HepG2 (cell line): ENCODE measurements around the gene LRRC45. TPM values are rescaled to one million over a fixed set of nuclear protein-coding genes. Genes with fewer than 3 reads are reported as not detected.

Source experiments
- ATM ChIP-seq: fragments of 450-650 bp; IDR thresholded peaks from 2 replicates; pipeline ENCODE4 v1.7.1; 2017; ENCODE audit warnings: mild to moderate bottlenecking, borderline replicate concordance
- EEA1 ChIP-seq: sonication (generic); formaldehyde crosslinking; IDR thresholded peaks from 2 replicates; pipeline ENCODE4 v1.5.1; 2020; ENCODE audit warnings: mild to moderate bottlenecking, missing genetic modification reagents, borderline replicate concordance
- KDM4B ChIP-seq: sonication (generic); formaldehyde crosslinking; IDR thresholded peaks from 2 replicates; pipeline ENCODE4 v1.4.0; 2020; ENCODE audit warnings: missing genetic modification reagents
- MTA1 ChIP-seq: sonication (generic); formaldehyde crosslinking; IDR thresholded peaks from 2 replicates; pipeline ENCODE4 v1.4.0; 2020; ENCODE audit warnings: missing genetic modification reagents, mild to moderate bottlenecking, borderline replicate concordance
- MYC ChIP-seq: sonication (generic); formaldehyde crosslinking; IDR thresholded peaks from 2 replicates; pipeline ENCODE4 v1.9.0; 2021; ENCODE audit warnings: missing genetic modification reagents, borderline replicate concordance
- NCOR1 ChIP-seq: fragments of 200-600 bp; sonication (generic); IDR thresholded peaks from 2 replicates; pipeline ENCODE4 v1.7.0; 2017; ENCODE audit warnings: antibody characterized with exemption, low read length, borderline replicate concordance
- NR3C1 ChIP-seq: sonication (generic); formaldehyde crosslinking; IDR thresholded peaks from 2 replicates; pipeline ENCODE4 v1.4.0; 2020; ENCODE audit warnings: missing genetic modification reagents
- PAX8 ChIP-seq: sonication (generic); formaldehyde crosslinking; IDR thresholded peaks from 2 replicates; pipeline ENCODE4 v1.8.0; 2022; ENCODE audit warnings: mild to moderate bottlenecking, missing genetic modification reagents, borderline replicate concordance
- RELA ChIP-seq: sonication (generic); formaldehyde crosslinking; IDR thresholded peaks from 2 replicates; pipeline ENCODE4 v1.4.0; 2020; ENCODE audit warnings: missing genetic modification reagents
- SIN3A ChIP-seq: IDR thresholded peaks from 2 replicates; pipeline ENCODE4 v1.6.1; 2011; ENCODE audit warnings: low read depth, mild to moderate bottlenecking, control low read depth, low read length, borderline replicate concordance
- SMAD9 ChIP-seq: sonication (generic); formaldehyde crosslinking; IDR thresholded peaks from 2 replicates; pipeline ENCODE4 v1.5.1; 2020; ENCODE audit warnings: mild to moderate bottlenecking, missing genetic modification reagents
- SP1 ChIP-seq, 2 experiments: fragments of 450-650 bp in 1 of 2; sonication (generic) in 1 of 2; formaldehyde crosslinking in 1 of 2; IDR thresholded peaks; 2 replicates each; pipeline versions ENCODE4 v1.4.0 to v1.6.1; 2016 to 2020; ENCODE audit warnings: missing genetic modification reagents in 1 of 2
- SP4 ChIP-seq: sonication (generic); formaldehyde crosslinking; IDR thresholded peaks from 2 replicates; pipeline ENCODE4 v1.8.1; 2023; ENCODE audit warnings: mild to moderate bottlenecking, missing genetic modification reagents
- TOE1 ChIP-seq: sonication (generic); formaldehyde crosslinking; IDR thresholded peaks from 2 replicates; pipeline ENCODE4 v1.4.0; 2020; ENCODE audit warnings: mild to moderate bottlenecking, missing genetic modification reagents
- ZBTB38 ChIP-seq: sonication (generic); formaldehyde crosslinking; IDR thresholded peaks from 2 replicates; pipeline ENCODE4 v1.5.1; 2020; ENCODE audit warnings: mild to moderate bottlenecking, missing genetic modification reagents
- ZNF101 ChIP-seq: sonication (generic); formaldehyde crosslinking; IDR thresholded peaks from 2 replicates; pipeline ENCODE4 v1.4.0; 2020; ENCODE audit warnings: mild to moderate bottlenecking, low read depth, missing genetic modification reagents, borderline replicate concordance
- ZNF207 ChIP-seq: fragments of 450-650 bp; IDR thresholded peaks from 2 replicates; pipeline ENCODE4 v1.6.1; 2016; ENCODE audit warnings: antibody characterized with exemption, borderline replicate concordance
- ZNF558 ChIP-seq: sonication (generic); formaldehyde crosslinking; IDR thresholded peaks from 2 replicates; pipeline ENCODE4 v1.9.0; 2022; ENCODE audit warnings: mild to moderate bottlenecking, missing genetic modification reagents, borderline replicate concordance
- ZNF569 ChIP-seq: sonication (generic); formaldehyde crosslinking; IDR thresholded peaks from 2 replicates; pipeline ENCODE4 v1.5.0; 2020; ENCODE audit warnings: mild to moderate bottlenecking, missing genetic modification reagents, moderate library complexity, borderline replicate concordance
- ZNF841 ChIP-seq: sonication (generic); formaldehyde crosslinking; IDR thresholded peaks from 2 replicates; pipeline ENCODE4 v1.8.1; 2023; ENCODE audit warnings: missing genetic modification reagents, borderline replicate concordance
- ZSCAN29 ChIP-seq: sonication (generic); formaldehyde crosslinking; conservative IDR thresholded peaks from 2 replicates; pipeline ENCODE4 v1.4.0; 2020; ENCODE audit warnings: mild to moderate bottlenecking, missing genetic modification reagents
- polyA plus RNA-seq, 8 experiments: library from polyadenylated mRNA; depleted of rRNA in 3 of 8; stranded (reverse) in 7 of 8; unstranded in 1 of 8; fragments of >200 nt; fragmentation: Illumina TruSeq in 4 of 8; extraction: Trizol in 4 of 8; gene quantifications; 2 replicates each; pipeline versions ENCODE4 v1.2.1 to v1.2.3, GENCODE V29; 2011 to 2016; ENCODE audit warnings: low read depth in 4 of 8, missing spikeins in 1 of 8, mixed read lengths in 1 of 8; ENCODE audit not compliant: insufficient read depth in 1 of 8
- total RNA-seq, 5 experiments: library from RNA; depleted of rRNA; stranded (reverse); fragments of >200 nt; fragmentation: Illumina TruSeq; extraction: Trizol; gene quantifications; 2 replicates each; pipeline ENCODE4 v1.2.3, GENCODE V29; 2016; ENCODE audit warnings: low read depth in 1 of 5
- TF ChIP-seq, protein P1 (sequence below): sonication (generic); formaldehyde crosslinking; IDR thresholded peaks from 2 replicates; pipeline ENCODE4 v1.8.0; 2022; ENCODE audit warnings: missing genetic modification reagents, mild to moderate bottlenecking, borderline replicate concordance
- TF ChIP-seq, protein P2 (sequence below): sonication (generic); formaldehyde crosslinking; IDR thresholded peaks from 2 replicates; pipeline ENCODE4 v1.5.0; 2020; ENCODE audit warnings: missing genetic modification reagents
- TF ChIP-seq, protein P3 (sequence below): sonication (generic); formaldehyde crosslinking; IDR thresholded peaks from 2 replicates; pipeline ENCODE4 v1.5.1; 2020; ENCODE audit warnings: mild to moderate bottlenecking, moderate library complexity, missing genetic modification reagents

LRRC45 gene
- total and polyA plus RNA-seq, 2 of the 13 experiments (the other 11 are each of a cell fraction or from before 2014, with no cell fraction given), result 11.6 to 48.1 TPM

DNA sequence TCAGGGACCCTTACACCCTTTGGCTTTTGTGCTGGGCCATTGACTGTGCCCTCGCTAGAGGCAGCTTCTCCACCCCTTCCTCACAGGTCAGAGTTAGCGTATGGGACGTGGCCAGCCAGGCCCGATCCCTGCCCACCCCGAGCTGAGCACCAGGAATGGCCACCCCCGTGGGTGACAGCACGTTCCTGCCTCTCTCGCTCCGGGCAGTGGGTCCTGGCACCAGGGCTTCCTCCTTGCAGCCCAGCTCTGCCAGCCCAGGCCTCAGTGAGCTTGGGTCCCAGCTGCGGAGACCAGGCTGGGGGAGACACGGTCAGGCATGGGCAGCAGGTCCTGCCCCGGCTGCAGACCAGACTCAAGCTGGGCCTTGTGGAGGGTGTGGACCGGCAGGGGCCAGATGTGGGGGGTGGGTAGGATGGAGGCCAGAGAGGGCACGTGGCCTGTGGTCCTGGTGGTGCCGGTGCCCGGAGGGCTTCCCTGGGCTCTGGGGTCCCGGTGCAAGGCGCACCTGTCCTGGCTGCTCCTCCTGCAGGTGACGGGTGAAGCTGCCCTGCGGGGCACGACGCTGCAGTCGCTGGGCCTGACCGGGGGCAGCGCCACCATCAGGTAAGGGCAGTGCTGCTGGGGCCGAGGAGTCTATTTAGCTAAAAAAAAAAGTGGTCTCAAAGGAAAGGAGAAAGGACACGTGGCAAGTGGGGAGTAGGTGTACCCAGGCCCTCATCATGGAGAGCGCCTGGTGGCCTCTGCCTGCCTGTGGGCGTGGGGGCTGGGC lies 27.5 kb upstream of the LRRC45 start (continued):
- TF ChIP-seq RELA (no peak; the same call in 1 of the 2 replicates), NR3C1 (CRISPR knock-in tag) (no peak), ZSCAN29 (CRISPR knock-in tag) (0 out of 2 replicates have a peak, but pooled peaks have one; percentile 13), MYC (CRISPR knock-in tag) (peak; percentile 81), KDM4B (CRISPR knock-in tag) (peak; percentile 90), NCOR1 (0 out of 2 replicates have a peak, but pooled peaks have one; percentile 5), PAX8 (CRISPR knock-in tag) (no peak), ZNF101 (CRISPR knock-in tag) (0 out of 2 replicates have a peak, but pooled peaks have one; percentile 1), EEA1 (CRISPR knock-in tag) (0 out of 2 replicates have a peak, but pooled peaks have one; percentile 74), SP1 (IDR thresholded peaks at IDR 0.05) (no peak), SP1 (CRISPR knock-in tag; IDR thresholded peaks at IDR 0.05) (peak; percentile 55), ZNF841 (CRISPR knock-in tag) (0 out of 2 replicates have a peak, but pooled peaks have one; percentile 52), SMAD9 (CRISPR knock-in tag) (0 out of 2 replicates have a peak, but pooled peaks have one; percentile 94), SIN3A (no peak), ATM (no peak), ZNF569 (no peak), ZNF207 (no peak), SP4 (CRISPR knock-in tag) (peak; percentile 65), MTA1 (CRISPR knock-in tag) (0 out of 2 replicates have a peak, but pooled peaks have one; percentile 21), ZBTB38 (CRISPR knock-in tag) (peak; percentile 36; the same call in 1 of the 2 replicates), TOE1 (CRISPR knock-in tag) (no peak), ZNF558 (CRISPR knock-in tag) (0 out of 2 replicates have a peak, but pooled peaks have one; percentile 1)
- TF ChIP-seq, protein P1, sequence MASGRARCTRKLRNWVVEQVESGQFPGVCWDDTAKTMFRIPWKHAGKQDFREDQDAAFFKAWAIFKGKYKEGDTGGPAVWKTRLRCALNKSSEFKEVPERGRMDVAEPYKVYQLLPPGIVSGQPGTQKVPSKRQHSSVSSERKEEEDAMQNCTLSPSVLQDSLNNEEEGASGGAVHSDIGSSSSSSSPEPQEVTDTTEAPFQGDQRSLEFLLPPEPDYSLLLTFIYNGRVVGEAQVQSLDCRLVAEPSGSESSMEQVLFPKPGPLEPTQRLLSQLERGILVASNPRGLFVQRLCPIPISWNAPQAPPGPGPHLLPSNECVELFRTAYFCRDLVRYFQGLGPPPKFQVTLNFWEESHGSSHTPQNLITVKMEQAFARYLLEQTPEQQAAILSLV (CRISPR knock-in tag), result 0 out of 2 replicates have a peak, but pooled peaks have one; percentile 30
- TF ChIP-seq, protein P2, sequence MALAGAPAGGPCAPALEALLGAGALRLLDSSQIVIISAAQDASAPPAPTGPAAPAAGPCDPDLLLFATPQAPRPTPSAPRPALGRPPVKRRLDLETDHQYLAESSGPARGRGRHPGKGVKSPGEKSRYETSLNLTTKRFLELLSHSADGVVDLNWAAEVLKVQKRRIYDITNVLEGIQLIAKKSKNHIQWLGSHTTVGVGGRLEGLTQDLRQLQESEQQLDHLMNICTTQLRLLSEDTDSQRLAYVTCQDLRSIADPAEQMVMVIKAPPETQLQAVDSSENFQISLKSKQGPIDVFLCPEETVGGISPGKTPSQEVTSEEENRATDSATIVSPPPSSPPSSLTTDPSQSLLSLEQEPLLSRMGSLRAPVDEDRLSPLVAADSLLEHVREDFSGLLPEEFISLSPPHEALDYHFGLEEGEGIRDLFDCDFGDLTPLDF (CRISPR knock-in tag), result no peak
- TF ChIP-seq, protein P3, sequence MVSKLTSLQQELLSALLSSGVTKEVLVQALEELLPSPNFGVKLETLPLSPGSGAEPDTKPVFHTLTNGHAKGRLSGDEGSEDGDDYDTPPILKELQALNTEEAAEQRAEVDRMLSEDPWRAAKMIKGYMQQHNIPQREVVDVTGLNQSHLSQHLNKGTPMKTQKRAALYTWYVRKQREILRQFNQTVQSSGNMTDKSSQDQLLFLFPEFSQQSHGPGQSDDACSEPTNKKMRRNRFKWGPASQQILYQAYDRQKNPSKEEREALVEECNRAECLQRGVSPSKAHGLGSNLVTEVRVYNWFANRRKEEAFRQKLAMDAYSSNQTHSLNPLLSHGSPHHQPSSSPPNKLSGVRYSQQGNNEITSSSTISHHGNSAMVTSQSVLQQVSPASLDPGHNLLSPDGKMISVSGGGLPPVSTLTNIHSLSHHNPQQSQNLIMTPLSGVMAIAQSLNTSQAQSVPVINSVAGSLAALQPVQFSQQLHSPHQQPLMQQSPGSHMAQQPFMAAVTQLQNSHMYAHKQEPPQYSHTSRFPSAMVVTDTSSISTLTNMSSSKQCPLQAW (CRISPR knock-in tag), result 0 out of 2 replicates have a peak, but pooled peaks have one; percentile 7
